Hematopoietic multipotent progenitor cell treated with erythropoietin and hydrocortisone succinate and interleukin-3 and kit ligand, for 6 days (in vitro differentiated cells): ENCODE measurements around the gene SLC34A1.

Experiments
- DNase-seq: peaks from one replicate; pipeline ENCODE4 v3.0.0-alpha.2; 2015

SLC34A1 gene

DNA sequence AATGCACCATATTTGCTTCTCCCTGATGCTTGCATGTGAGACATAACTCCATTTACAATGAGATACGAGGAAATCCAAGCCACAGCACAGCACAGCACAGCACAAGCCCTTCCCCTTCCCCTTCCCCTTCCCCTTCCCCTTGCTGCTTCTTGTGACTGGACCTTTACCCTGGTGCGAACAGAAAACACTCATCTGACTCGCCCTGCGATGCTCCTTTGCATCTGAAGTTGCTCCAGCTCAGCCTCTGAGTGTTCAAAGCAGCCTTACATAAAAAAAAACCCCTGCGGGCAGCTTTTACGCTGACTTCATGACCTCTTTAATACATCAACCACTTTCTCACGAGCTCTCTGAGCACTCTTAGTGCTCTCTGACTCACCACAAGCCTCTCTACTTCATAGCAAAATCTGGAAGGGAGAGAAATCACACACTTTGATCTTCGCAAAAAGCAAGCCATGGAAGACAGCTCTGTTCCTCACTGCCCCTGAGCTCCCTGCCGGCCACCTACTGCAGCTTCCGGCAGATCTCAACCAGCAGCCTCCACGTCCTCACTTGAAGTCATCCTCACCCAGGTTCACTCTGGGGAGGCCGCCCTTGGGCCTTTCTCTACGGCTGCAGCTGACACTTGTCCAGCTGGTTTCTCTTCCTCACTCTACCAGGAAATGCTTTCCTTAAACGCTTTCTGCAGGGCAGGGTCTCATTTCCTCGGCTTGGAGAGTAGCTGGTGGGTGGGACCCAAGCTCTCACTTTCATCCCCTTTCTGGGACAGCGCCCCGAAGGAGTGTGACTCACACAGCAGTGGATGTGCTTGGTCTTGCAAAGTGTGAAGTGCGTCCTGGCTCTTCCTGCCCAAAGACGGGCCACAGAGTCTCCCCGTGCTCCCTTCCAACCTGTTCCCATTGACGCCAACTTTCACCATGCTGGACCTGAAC is 5.3 kb downstream of the SLC34A1 start:
- DNase-seq = no peak

DNA sequence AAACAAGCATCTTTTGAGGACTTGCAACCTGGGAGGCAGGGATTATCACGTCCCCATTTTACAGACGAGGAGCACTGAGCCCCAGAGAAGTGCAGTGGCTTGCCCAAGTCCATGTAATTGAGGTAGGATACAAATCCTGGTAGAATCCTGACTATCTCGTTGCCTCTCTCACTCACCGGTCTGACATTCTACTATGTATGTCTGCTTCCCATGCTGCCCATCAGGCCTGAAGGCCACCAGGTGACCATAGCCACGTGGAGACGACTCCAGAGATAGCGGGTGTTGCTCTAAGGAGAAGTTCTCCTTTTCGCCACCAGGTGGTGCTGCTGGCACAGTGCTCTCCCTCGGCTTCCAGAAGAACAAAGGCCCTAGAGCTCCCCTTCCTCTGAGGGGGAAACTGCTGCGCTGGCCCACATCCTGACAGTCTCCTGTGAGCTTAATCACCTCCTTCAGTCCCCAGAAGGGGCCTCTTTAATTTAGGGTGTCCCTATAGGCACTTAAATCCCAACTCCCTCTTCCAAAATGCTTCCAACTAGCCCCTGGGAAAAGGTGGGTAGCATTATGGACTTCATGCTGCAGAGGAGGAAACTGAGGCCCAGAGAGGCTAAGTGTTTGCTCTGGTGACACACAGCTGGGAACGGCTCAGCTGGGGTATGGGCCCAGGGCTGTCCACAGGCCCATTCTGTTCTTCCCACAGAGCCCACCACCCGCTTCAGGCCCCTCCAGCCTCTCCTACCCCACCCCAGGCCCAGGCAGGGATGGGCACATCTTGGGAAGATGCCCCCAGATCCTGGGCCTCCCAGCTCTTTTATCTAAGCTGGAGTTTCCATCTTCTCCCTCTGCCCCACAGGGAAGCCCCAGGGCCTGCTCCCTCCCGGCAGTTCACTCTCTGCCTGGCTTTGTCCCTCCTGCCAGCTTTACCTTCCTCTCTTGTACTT is 6.4 kb downstream of the SLC34A1 start:
- DNase-seq = peak; percentile 86

DNA sequence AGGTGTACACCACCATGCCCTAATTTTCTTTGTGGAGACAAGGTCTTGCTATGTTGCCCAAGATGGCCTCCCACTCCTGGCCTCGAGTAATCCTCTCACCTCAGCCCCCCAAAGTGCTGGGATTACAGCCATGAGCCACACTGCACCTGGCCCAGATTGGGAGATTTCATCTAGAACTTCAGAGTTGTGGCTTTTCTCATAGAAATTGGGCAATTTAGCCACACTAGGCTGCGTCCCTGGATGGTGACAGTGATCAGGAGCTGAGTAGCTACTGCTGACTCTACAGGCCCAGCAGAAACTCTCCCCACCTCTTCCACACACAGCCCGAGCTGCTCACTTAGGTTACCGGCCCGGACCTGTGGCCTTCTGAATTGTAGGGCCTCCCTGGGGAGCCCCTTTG is 8.5 kb downstream of the SLC34A1 start:
- no peak for DNase-seq

DNA sequence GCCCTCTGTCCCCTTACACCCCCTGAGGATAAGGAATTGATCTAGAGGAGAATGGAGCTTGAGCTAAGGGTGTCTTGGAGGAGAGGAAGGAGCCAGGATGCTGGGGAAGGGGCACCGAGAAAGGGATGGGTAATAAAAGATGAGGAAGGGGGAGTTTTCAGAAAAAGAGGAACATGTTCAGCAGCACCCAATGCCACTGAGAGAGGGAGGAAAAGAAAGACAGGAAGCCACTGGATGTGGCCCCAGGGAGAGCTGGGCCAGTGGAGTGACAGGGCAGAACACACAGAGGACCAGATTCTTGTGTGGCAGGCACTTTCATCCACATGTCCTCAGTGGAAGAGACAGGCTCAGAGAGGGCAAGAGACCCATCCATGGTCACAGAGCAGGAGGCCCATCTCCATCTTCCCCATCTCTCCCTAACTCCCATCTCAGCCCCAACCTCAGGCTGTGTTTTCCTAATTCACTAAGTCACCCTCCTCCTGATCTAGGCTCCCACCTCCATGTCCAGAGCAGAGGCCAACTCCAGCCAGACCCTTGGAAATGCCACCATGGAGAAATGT is 9.1 kb downstream of the SLC34A1 start:
- DNase-seq = no peak

DNA sequence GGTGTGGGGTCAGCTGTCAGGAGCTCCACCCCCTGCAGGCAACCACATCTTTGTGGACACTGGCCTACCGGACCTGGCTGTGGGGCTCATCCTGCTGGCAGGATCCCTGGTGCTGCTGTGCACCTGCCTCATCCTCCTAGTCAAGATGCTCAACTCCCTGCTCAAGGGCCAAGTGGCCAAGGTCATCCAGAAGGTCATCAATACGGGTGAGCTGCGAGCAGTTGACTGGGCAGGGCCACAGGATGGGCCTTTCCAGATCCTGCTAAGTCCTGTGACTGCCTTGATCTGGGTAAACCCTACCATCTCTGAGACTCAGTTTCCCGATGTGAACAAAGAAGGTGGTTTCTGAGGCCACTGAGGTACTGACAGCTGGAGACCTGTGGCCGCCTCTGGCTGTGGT is 9.8 kb downstream of the SLC34A1 start:
- DNase-seq = no peak

DNA sequence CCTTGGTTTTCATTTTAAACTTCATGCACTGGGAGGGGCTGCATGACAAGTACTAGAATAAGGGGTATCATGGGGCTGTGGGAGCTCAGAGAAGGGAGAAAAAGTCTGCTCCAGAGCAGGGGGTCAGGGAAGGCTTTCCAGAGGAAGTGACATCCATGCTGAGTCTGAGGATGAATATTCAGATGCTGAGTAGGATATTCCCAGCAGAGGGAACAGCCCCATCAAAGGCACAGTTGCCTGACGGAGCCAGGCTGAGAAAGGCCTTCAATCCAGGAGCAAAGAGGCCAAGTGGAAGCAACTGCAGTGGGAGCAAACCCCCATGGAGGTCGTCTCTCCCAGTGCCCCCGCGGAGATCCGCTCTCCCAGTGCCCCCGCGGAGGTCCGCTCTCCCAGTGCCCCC is 11.8 kb downstream of the SLC34A1 start:
- DNase-seq = no peak

DNA sequence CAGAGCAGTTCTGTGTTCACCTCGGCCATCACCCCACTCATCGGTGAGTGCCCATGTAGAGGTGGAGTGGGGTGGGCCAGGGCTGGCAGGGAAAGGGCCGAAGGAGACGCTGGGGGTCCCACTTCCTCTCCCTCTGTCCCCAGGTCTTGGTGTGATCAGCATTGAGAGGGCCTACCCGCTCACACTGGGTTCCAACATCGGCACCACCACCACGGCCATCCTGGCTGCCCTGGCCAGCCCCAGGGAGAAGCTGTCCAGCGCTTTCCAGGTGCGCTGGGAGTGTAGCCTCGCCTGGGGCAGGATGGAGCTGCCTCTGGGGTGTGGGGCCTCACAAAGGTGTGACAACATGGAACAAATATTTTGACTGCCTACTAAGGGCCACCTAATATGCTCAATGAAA is 12.6 kb downstream of the SLC34A1 start:
- no peak for DNase-seq

DNA sequence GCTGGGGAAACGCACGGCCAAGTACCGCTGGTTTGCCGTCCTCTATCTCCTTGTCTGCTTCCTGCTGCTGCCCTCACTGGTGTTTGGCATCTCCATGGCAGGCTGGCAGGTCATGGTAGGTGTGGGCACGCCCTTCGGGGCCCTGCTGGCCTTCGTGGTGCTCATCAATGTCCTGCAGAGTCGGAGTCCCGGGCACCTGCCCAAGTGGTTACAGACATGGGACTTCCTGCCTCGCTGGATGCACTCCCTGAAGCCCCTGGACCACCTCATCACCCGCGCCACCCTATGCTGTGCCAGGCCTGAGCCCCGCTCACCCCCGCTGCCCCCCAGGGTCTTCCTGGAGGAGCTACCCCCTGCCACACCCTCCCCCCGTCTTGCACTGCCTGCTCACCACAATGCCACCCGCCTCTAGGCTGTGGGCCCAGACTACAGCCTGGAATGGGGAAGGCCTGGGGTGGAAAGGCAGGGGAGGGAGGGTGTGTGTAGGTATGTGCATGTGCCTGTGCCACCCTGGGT is 13.7 kb downstream of the SLC34A1 start:
- no peak for DNase-seq

DNA sequence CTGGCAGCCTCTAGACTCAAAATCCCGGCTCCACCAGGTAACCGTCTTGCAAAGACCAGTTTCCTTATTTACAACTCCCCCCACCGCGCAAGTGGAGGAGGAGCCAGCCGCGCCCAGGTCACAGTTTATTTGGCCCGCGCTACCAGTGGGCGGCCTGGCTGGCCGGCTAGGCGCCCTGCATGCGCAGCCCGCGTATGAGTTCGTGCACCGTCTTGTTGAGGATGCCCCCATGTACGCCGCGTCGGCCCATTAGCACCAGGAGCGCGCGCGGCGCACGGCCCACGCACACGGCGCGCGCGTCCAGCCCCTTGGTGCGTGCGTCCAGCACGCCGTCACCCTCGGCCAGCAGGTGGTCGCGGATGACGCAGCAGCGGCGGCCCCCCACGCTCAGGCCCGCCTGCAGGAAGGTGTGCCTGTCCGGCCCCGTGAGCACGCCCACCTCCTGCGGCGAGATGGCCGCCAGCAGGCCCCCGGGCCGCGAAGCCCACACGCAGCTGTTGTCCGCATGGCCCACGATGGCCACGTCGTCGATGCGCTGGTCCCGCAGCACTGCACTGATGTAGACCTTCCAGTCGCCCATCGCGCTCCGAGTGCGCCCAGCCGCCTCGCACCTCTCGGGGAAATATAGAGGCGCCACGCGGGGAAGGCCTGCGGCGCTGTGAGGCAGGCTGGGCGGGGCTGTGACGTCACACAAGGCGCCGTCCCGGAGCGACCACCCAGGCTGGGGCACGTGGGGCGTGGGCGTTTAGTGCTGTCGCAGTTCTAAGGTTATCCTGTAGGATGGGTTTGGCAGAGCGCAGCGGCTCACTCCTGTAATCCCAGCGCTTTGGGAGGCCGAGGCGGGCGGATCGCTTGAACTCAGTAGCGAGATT is 16.0 kb downstream of the SLC34A1 start, which contains the start of gene PFN3:
Gene PFN3, minus strand, starts transcription at position 665 of the 872 bp plus-strand sequence. Its CDS starts 85 bp downstream, at position 580.
- no peak for DNase-seq

DNA sequence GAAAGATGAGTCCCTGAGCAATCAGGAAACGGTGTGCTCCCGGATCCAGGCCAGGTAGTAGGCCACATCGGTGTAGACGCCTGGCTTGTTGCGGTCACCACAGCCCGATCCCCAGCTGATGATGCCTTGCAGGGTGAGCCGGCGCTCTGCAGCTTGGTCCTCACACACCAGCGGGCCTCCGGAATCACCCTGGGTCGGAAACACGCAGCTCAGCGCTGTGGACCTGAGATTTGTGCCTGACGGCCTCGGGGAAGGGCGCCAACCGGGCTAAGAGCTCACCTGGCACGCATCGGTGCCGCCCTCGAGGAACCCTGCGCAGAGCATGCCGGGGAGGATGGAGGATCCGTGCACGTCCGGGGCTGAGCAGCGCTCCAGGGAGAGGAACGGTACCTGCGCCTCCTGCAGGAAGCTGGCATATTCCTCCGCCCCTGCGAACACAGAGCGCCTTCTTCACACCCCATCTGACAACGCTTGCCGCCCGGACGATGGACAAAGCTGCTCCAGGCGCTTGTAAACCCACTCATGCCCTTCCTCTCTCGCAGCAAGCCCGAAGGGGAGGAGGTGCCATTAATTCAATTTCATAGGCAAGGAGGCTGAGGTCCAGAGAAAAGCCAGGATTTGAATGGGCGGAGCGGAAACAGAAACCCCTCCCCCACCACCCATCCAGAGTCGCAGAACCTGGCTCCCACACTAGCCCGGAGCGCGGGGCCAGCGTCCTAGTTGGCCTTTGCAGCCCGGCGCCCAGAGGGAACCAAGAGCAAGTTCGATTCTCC is 18.2 kb downstream of the SLC34A1 start:
- DNase-seq = peak; percentile 73

DNA sequence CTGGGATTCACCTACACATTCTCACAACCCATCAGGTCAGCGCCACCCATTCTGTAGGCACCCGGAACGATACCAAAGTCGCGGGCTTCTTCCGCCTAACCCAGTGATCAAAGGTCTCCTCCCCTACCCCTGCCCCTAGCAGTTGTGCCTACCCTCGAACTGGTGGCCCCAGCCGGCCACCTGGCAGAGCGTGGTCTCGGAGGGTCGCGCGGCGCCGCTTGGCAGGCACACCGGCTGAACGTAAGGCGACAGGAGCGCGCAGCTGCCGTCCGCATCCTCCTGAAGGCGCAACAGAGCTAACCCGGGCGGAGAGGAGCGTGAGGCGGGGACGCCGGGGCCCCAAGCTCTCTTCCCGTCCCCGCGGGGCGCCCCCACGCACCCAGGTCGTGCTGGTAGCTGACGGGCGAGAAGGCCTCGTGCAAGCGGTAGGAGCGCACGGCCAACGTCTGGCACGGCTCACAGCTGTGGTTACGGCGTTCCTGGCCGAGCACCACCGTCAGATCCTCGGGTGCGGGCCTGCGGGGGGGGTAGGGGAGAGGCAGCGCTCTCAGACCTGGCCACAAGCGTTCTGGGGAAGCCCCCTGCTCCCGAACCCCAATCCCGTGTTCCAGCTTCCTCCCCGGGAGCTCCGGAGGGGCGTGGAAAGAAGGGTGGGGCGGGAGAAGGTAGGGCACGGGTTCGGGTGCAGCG is 19.0 kb downstream of the SLC34A1 start:
- peak; percentile 26 for DNase-seq

DNA sequence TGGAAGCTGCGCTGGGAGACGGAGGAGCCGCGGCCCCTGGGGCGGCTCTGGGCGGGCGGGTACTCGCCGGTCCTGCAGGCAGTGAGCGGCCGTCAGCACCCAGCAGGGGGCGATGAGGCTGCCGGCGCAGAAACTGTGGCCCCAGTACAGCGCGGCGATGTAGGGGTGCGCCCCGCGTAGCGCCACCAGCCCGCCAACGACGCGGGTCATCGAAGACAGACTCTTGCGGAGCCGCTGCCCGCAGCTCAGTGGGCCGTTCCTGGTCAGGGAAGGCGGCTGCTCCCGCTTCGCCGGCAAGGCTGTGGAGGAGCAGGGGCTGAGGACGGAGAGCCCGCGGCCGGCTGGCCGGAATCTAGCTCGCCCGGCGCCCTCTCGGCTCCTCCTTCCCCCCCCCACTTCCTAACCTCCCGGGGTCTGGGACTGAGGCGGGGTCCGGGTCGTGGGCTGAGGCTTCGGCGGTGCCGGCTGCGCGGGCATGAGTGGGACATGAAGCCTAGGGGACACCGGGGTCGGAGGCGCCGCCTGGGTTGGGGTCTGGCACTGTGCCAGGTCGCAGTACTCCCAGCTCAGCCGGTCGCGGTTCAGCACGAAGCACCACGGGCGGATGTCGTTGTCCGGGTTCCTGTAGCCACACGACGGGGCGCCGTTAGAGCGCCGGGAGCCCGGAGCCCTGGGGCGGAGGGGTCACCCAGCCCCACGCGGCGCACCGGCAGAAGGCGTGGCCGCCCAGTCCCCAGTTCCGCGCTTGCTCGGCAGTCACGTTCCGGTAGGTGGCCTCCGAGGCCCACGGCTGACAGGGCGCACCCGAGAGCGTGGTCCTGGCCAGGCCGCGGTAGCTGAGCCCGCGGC is 19.8 kb downstream of the SLC34A1 start:
- DNase-seq = peak; percentile 91

DNA sequence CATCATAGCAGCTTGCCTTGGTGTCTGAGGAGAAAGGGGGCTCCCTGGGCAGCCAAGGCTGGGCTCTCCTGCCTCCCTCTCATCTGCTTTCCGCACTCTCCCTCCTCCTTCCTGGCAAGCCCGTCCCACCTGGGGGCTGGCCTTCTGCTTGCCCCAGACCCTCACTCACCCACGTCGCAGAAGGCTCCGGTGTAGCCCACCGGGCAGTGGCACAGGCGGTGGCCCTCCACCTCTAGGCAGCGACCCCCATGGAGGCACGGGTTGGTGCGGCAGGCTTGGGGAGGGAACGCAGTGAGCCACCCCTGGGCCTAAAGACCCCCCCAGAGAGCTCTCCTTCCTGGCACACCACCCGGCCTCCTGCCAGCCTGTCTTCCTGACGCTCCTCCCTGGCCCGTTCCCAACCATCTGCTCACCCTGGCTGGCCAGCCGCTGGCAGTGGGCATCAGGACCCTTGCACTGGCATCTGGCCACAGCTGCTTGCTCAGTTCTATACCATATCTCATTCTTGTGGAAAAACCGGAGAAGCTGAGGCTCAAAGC is 20.5 kb downstream of the SLC34A1 start:
- DNase-seq = no peak

DNA sequence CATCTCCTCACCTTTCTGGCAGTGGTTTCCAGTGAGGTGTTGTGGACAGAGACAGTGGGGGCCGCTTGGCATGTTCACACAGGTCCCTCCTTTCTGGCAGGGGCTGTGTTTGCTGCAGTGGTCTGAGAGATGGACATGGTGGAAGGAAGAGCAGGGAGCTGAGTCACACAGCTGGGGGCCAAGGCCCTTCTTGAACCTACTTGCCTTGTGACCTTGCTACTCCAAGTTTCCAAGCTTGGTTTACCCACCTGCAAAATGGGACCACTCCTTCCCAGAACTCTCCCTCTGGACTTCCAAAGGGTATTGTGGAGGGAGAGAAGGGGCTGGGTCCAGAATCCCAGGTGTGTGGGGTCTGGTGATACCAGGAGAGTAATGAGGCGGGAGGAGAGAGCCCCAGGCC is 21.1 kb downstream of the SLC34A1 start:
- DNase-seq = no peak

DNA sequence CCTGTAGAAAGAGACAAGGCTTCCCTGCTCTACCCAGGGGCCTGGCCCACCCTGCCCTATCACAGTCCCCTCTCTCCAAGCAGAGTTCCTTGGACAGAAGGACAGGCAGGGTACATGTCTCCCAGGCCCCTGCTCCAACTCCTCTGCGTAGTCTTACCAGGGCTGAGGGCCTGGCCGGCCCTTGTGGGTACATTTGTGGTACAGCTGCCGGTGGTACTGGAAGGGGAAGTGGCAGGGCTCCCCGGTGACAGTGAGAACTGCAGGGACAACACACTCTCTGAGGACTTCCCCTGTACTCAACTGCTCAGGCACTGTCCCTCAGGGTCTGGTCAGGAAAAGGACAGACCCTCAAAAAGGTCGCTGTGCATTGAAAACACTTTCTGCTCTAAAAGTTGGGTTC is 21.6 kb downstream of the SLC34A1 start:
- DNase-seq = peak; percentile 74

DNA sequence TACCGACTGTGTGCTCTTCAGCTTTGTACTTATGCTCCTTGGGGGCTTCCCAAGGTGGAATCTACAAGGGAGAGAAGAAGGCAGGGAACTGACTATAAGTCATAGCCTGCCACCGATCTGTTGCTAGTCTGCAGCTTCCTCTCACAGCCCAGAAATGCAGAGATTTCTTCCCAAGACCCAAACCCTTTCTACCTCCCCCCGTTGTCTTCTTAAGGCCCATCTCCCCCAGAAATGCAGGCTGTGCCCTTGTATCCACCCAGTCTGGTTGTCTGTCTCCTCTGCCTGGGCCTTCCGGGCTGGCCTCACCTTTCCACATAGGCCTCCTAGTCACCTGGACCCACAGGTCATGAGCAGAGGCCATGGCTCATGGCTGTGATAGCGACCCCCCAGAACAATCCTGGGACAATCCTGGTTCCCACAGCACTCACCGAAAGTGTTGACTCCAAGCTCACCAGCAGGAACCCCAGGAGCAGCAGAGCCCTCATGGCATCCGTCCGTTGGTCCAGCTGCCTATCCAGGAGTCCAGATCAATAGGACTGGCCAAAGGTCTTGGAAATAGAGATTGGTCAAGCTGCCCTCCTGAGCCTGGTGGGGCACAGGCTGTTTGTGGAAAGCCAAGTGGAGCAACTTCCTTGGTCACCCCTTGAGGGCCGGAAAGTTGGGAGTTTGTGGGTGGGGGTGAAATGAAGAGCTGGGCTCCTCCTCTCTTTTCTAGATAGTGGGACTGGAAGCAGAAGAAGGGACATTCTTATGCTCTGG is 25.0 kb downstream of the SLC34A1 start, which contains the start of gene F12:
Gene F12, minus strand, starts transcription at position 522 of the 759 bp plus-strand sequence. Its CDS starts 37 bp downstream, at position 485.
- DNase-seq = no peak

DNA sequence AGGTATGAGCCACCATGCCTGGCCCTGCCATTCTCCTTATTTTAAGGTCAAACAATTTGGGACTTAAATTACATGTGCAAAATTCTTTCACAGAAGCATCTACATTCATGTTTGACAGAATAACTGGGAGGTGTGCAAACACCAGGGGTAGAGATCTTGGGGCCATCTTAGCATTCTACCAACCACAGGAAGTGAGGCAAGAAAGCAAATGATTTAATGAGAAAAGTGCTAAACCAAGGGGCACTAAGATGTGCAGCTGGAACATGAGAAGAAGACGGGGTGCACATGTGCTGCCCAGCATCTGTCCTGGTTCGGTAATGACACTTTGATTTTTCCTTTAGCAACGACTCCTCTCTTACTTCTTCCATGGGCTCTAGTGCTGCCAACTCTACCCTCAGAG is 26.3 kb downstream of the SLC34A1 start:
- no peak for DNase-seq

DNA sequence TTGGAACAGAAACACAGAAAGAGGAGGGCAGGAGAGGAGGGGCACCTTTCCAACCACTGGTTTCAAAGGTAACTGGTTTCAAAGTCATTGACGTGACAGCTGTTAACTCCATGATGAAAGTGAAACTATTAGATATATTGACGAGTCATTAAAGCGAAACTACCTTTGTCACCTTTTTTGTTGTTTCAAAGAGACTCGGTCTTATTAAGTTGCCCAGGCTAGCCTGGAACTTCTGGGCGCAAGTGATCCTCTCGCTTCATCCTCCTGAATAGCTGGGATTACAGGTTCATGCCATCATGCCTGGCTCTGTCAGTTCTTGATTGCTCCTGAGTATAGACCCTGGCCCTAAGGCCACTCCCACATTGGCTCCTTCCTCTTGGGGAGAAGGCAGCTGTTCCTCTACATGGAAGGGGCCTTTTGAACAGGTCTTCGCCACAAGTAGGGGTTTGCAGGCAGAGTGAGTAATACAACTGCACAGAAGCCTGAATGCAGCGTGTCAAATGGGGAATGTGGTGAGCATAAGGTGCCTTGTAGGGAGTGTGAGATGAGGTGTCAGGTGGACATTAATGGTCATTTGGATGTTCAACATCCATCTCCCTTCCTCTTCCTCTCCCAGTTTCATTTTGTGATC is 28.5 kb downstream of the SLC34A1 start:
- no peak for DNase-seq
